ENCODE data around the gene PDK2. TPM values are rescaled to one million over a fixed set of nuclear protein-coding genes. Genes with fewer than 3 reads are reported as not detected.
A peak's percentile ranks its signal among the peaks of the same experiment; 100 is the strongest.

Gene PDK2
- total RNA-seq, 1 experiment from 2014 or later = 31.9 TPM

DNA sequence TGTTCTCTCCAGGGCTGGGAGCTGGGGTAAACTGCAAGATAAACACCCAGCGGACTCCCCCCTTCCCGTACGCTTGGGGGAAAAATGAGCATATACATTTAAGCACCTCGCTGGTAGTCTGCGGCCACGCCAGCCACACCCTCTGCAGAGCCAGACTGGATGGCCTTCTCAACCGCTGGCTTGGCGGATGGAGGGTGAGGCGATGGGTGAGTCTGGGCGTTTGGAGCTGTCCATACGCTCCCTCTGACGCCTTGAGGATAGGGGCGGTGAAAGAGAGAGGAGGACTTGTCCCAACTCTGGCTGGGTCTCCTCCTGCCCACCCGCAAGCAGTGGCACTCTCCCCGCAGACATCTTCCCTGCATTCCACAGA lies 38.2 kb upstream of the PDK2 start:
- Histone ChIP-seq H3K4me2 (ENCODE audit: low read length) (peak overlapping the region; percentile 97), H4K20me1 (ENCODE audit: low read length) (peaks cover 36% of the 10 kb centered on the region), H3K27me3 (ENCODE audit: low read length) (no peaks in the 10 kb centered on the region), H3K4me3 (ENCODE audit: low read length) (peak overlapping the region; percentile 90), H3K36me3 (ENCODE audit: low read depth, low read length) (peaks cover 22% of the 10 kb centered on the region), H3K9me3 (ENCODE audit: low read length) (no peaks in the 10 kb centered on the region), H2AFZ (ENCODE audit: low read length) (no peak overlapping the region), H3F3A (ENCODE audit: low read length, unreplicated experiment) (peaks cover 12% of the 10 kb centered on the region), H3K79me2 (ENCODE audit: low read length) (peaks cover 92% of the 10 kb centered on the region), H3K9me2 (replicated peaks; ENCODE audit: low read length) (no peaks in the 10 kb centered on the region), H3K9ac (ENCODE audit: low read length) (peak overlapping the region; percentile 95), H3K27ac (ENCODE audit: low read length) (peak overlapping the region; percentile 96), H3K4me1 (ENCODE audit: insufficient read depth, low read length) (peaks cover 80% of the 10 kb centered on the region)
- TF ChIP-seq EZH2phosphoT487 (IDR thresholded peaks at IDR 0.05; ENCODE audit: borderline replicate concordance, low read length) (no peak), EZH2 (IDR thresholded peaks at IDR 0.05; ENCODE audit: low read length, unreplicated experiment) (no peak)
- TF ChIP-seq, protein P1, sequence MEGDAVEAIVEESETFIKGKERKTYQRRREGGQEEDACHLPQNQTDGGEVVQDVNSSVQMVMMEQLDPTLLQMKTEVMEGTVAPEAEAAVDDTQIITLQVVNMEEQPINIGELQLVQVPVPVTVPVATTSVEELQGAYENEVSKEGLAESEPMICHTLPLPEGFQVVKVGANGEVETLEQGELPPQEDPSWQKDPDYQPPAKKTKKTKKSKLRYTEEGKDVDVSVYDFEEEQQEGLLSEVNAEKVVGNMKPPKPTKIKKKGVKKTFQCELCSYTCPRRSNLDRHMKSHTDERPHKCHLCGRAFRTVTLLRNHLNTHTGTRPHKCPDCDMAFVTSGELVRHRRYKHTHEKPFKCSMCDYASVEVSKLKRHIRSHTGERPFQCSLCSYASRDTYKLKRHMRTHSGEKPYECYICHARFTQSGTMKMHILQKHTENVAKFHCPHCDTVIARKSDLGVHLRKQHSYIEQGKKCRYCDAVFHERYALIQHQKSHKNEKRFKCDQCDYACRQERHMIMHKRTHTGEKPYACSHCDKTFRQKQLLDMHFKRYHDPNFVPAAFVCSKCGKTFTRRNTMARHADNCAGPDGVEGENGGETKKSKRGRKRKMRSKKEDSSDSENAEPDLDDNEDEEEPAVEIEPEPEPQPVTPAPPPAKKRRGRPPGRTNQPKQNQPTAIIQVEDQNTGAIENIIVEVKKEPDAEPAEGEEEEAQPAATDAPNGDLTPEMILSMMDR (conservative IDR thresholded peaks at IDR 0.05; ENCODE audit: low read depth, low read length) = no peak
- ATAC-seq (0 out of 2 replicates have a peak, but pooled peaks have one; percentile 1), DNase-seq (peak; percentile 52)
- CTCF ChIA-PET = interaction anchor here (0.5 to 4.7 kb wide), 2 partner anchors 30 to 105 kb away, joined by 4 to 37 read pairs; no protein-coding TSS in a partner anchor
- TSS peak; percentile 17 for BruUV-seq (replicated peaks)
- POLR2A ChIA-PET (ENCODE audit: unreplicated experiment) = interaction anchor here (3.5 kb wide), 1 partner anchor 29 kb away, joined by 65 read pairs; no protein-coding TSS in a partner anchor
- intact Hi-C loops (cut with micrococcal nuclease) = no loop called here

DNA sequence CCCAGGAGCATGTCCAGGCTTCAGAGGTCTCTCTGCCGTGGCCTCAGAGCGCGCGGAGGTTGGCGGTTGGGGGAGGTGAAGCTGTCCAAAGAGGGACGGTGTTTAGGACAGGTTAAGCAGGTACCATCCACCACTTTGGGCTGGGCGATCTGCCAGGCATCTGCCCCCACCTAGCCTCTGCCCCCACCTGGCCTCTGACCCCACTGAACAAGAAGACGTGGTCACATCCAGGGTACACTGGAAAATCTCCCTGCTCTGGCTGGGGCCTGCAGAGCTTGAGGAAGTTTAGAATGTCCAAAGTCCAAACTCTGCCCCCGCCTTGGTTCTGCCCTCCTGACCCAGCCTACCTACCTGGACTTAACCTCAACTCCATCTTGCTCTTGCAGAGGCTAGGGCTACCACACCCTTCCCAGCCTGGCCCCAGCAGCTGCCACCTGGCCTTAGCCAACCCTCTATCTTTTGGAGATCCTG lies 37.6 kb upstream of the PDK2 start:
- TF ChIP-seq EZH2phosphoT487 (IDR thresholded peaks at IDR 0.05; ENCODE audit: borderline replicate concordance, low read length) (no peak), EZH2 (IDR thresholded peaks at IDR 0.05; ENCODE audit: low read length, unreplicated experiment) (no peak)
- TF ChIP-seq, protein P1 (conservative IDR thresholded peaks at IDR 0.05; ENCODE audit: low read depth, low read length) = no peak
- no peak for DNase-seq
- H3K9ac ChIP-seq (ENCODE audit: low read length) = peak overlapping the region; percentile 95
- no peak for ATAC-seq
- no TSS peak for BruUV-seq (replicated peaks)
- H3K9me3 ChIP-seq (ENCODE audit: low read length) = no peaks in the 10 kb centered on the region
- peaks cover 36% of the 10 kb centered on the region for H4K20me1 ChIP-seq (ENCODE audit: low read length)
- ChIA-PET CTCF (interaction anchor here (0.5 to 4.7 kb wide), 2 partner anchors 31 to 106 kb away, joined by 4 to 37 read pairs; no protein-coding TSS in a partner anchor), POLR2A (ENCODE audit: unreplicated experiment) (interaction anchor here (3.5 kb wide), 1 partner anchor 30 kb away, joined by 65 read pairs; no protein-coding TSS in a partner anchor)
- intact Hi-C loops (cut with micrococcal nuclease) = no loop called here
- H3K27ac ChIP-seq (ENCODE audit: low read length) = peak overlapping the region; percentile 96
- peak overlapping the region; percentile 90 for H3K4me3 ChIP-seq (ENCODE audit: low read length)
- H3K4me1 ChIP-seq (ENCODE audit: insufficient read depth, low read length) = peaks cover 79% of the 10 kb centered on the region
- peak overlapping the region; percentile 97 for H3K4me2 ChIP-seq (ENCODE audit: low read length)
- H3K36me3 ChIP-seq (ENCODE audit: low read depth, low read length) = peaks cover 22% of the 10 kb centered on the region
- H3K27me3 ChIP-seq (ENCODE audit: low read length) = no peaks in the 10 kb centered on the region
- H3K79me2 ChIP-seq (ENCODE audit: low read length) = peaks cover 95% of the 10 kb centered on the region
- peaks cover 9% of the 10 kb centered on the region for H3F3A ChIP-seq (ENCODE audit: low read length, unreplicated experiment)
- no peaks in the 10 kb centered on the region for H3K9me2 ChIP-seq (replicated peaks; ENCODE audit: low read length)
- H2AFZ ChIP-seq (ENCODE audit: low read length) = no peak overlapping the region
